HG03469 (cell line): Measurements from ENCODE around the gene OR4F15.

Experiments used
- ATAC-seq: cut with Tn5 transposase; IDR thresholded peaks from one replicate; pipeline ENCODE4 v1.9.1; 2021; ENCODE audit warnings: mild to moderate bottlenecking, moderate library complexity, moderate number of reproducible peaks; ENCODE audit not compliant: unreplicated experiment

The OR4F15 gene

GRCh38 chr15:101803676-101804075 lies 8.3 kb upstream of the OR4F15 start:
- no peak for ATAC-seq

GRCh38 chr15:101804375-101804774 lies 7.6 kb upstream of the OR4F15 start:
- no peak for ATAC-seq

GRCh38 chr15:101804941-101805340 lies 7.1 kb upstream of the OR4F15 start:
- no peak for ATAC-seq

- ATAC-seq: no peak
Observed at GRCh38 chr15:101805605-101806345, 6.2 kb upstream of the OR4F15 start.

- ATAC-seq: no peak
Observed at GRCh38 chr15:101807345-101807945, 4.6 kb upstream of the OR4F15 start.

- ATAC-seq: no peak
Observed at GRCh38 chr15:101808201-101808600, 3.8 kb upstream of the OR4F15 start.

GRCh38 chr15:101810456-101810855 lies 1.5 kb upstream of the OR4F15 start:
- no peak for ATAC-seq

- ATAC-seq: no peak
Observed at GRCh38 chr15:101810876-101811275, 1.1 kb upstream of the OR4F15 start.

GRCh38 chr15:101813803-101814534 lies 2.0 kb downstream of the OR4F15 start:
- ATAC-seq: no peak

GRCh38 chr15:101820781-101821180 lies 8.8 kb downstream of the OR4F15 start:
- ATAC-seq: no peak

- ATAC-seq: no peak
Observed at GRCh38 chr15:101827257-101827656, 15.3 kb downstream of the OR4F15 start.

- no peak for ATAC-seq
Observed at GRCh38 chr15:101828774-101829173, 16.8 kb downstream of the OR4F15 start.

GRCh38 chr15:101841656-101842055 lies 29.7 kb downstream of the OR4F15 start:
- ATAC-seq: no peak

GRCh38 chr15:101844916-101845315 lies 32.9 kb downstream of the OR4F15 start:
- no peak for ATAC-seq

GRCh38 chr15:101852356-101852755 lies 40.4 kb downstream of the OR4F15 start:
- no peak for ATAC-seq
